Activated CD4-positive, alpha-beta T cell treated with anti-CD3 and anti-CD28 coated beads, Interleukin-2, amount 50 U/mL, for 16 hours (primary cell): ENCODE measurements around the gene RS1.

Experiments used
- DNase-seq: peaks from one replicate; pipeline ENCODE4 v3.0.0-alpha.2; 2020

RS1 gene

DNA sequence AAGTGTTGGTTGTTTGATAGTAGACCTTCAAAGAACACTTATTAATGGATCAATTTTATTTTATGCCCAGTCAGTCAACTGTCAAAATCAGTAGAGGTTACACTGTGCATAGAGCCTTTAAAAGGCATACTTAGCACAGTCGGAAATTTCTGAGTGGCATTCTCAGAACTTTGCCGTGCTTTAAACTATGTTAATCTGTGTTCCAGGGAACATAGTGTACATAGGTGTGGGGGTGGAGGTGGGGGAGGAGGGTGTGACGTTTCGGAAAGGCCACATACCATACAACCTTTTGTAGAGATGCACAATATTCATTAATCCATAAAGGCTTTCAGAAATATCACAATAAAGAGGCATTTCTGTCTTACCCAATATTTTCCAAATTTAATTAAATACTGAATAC lies 75.8 kb downstream of the RS1 start:
- DNase-seq, result no peak

GRCh38 chrX:18594079-18594478 lies 77.8 kb downstream of the RS1 start:
- DNase-seq, result no peak

- no peak for DNase-seq
Observed at GRCh38 chrX:18591834-18592233, 80.1 kb downstream of the RS1 start.
